Measurements from ENCODE around the gene HS6ST3.

HS6ST3 gene

DNA sequence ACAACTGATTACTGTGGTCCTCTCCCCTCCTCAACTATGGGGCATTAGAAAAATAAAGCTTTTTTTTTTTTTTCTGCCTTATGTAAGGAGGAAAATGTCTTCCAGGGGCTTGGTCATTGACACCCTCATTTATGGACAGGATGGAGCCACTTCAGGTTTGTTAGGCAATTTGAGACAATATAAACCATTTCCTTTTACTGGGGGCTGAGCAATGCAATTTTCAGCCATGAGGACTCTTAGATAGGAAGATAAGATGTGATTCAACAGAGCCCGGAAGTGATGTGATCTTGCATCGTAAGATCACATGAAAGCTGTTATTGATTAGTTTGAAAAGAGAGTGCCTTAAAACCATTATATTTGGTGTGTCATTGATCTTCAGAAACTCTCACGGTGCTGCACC lies 693.6 kb downstream of the HS6ST3 start:
- DNase-seq (ENCODE audit: low read depth) = no peak
- no peak overlapping the region for H3K4me3 ChIP-seq (ENCODE audit: control insufficient read depth, low read depth, low read length)
- TF ChIP-seq, protein P1, sequence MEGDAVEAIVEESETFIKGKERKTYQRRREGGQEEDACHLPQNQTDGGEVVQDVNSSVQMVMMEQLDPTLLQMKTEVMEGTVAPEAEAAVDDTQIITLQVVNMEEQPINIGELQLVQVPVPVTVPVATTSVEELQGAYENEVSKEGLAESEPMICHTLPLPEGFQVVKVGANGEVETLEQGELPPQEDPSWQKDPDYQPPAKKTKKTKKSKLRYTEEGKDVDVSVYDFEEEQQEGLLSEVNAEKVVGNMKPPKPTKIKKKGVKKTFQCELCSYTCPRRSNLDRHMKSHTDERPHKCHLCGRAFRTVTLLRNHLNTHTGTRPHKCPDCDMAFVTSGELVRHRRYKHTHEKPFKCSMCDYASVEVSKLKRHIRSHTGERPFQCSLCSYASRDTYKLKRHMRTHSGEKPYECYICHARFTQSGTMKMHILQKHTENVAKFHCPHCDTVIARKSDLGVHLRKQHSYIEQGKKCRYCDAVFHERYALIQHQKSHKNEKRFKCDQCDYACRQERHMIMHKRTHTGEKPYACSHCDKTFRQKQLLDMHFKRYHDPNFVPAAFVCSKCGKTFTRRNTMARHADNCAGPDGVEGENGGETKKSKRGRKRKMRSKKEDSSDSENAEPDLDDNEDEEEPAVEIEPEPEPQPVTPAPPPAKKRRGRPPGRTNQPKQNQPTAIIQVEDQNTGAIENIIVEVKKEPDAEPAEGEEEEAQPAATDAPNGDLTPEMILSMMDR (IDR thresholded peaks at IDR 0.05; ENCODE audit: control insufficient read depth, insufficient read depth, low read depth, low read length, missing control alignments) = no peak

DNA sequence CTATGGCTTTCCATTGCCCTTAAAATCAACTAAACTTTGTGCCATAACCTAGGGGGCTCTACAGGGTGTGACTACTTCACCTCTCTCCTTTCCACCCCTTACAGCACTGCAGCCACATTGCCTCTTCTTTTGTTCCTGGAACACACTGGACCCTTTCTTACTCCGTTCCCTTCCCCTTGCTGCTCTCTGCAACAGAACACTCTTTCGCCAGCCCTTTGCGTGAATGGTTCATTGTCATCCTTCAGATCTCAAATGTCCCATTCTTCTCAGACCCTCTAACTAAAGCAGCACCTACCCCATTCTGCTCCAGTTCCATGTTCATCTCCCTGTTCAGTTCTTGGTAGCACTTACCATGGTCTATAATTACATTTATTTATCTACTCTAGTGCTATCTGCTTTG lies 696.1 kb downstream of the HS6ST3 start:
- TF ChIP-seq, protein P1 (IDR thresholded peaks at IDR 0.05; ENCODE audit: control insufficient read depth, insufficient read depth, low read depth, low read length, missing control alignments) = no peak
- no peak overlapping the region for H3K4me3 ChIP-seq (ENCODE audit: control insufficient read depth, low read depth, low read length)

DNA sequence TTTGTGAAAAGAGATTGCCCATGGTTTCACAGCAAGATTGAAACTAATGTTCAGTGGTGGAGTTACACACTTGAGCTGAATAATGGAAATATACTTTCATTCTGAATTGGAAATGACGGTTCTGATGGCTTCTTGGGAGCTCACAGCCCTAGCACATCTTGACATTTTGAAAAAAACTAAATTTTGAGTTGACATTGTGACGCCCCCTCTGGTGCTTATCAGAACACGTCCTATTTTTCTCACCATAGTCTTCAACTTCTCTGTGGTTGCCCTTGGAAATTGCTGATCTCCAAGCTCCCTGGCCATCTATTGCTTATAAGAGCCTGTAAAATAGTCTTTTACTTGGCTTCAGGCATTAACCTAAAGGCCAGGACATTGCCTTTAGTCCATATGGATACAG lies 702.3 kb downstream of the HS6ST3 start:
- H3K4me3 ChIP-seq (ENCODE audit: control insufficient read depth, low read depth, low read length) = no peak overlapping the region
- TF ChIP-seq, protein P1 (IDR thresholded peaks at IDR 0.05; ENCODE audit: control insufficient read depth, insufficient read depth, low read depth, low read length, missing control alignments) = no peak
- no peak for DNase-seq (ENCODE audit: low read depth)

More for the DNA sequence above, 696.1 kb downstream of the HS6ST3 start:
- no peak for DNase-seq (ENCODE audit: low read depth)

DNA sequence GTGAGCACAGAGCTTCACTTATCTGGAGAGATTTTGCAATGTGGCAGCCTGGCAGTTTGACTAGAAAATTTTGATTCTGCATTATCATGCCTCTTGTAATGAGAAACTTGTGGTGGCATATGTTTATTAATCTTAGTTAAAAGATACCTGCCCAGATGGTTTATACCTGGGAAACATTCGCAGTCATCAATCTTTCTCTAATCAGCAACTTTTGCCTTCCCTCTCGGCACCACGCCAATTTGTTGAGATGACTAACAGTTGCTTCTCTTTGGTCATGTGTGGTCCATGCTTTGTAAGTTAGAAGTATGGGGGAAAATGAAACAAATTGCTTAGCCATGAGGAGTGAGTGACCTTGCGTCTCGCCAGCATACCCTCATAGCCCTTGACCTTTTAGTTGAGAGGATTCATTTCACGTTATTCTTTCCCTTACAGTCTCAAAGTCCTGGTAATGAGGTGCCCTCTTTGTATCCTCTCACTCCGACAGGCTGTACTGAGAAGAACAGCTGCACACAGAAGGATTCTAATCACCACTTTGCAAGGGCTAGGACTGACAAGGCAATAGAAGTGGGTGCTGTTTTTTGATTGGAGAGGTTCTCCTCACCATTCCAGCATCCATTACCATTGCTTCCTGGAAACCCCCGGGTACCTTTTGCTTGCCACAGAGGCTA lies 703.0 kb downstream of the HS6ST3 start:
- no peak overlapping the region for H3K4me3 ChIP-seq (ENCODE audit: control insufficient read depth, low read depth, low read length)
- TF ChIP-seq, protein P1 (IDR thresholded peaks at IDR 0.05; ENCODE audit: control insufficient read depth, insufficient read depth, low read depth, low read length, missing control alignments) = no peak
- DNase-seq (ENCODE audit: low read depth) = no peak

DNA sequence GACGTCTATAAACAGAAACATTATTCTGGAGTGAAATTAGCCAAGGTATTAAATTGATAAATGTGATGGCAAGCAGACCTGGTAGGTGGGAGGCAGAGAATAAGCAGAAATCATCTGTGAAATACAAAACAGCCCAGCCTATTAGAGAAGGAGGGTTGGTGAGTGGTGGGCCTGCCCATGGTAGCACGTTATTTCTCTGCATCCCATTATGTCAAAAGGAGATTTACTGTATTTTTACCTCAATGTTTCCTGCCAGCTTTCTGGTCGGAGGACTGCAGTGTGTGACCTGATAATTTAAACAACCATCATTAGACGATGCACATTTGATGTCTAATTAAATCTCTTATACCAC lies 703.5 kb downstream of the HS6ST3 start:
- no peak for DNase-seq (ENCODE audit: low read depth)
- TF ChIP-seq, protein P1 (IDR thresholded peaks at IDR 0.05; ENCODE audit: control insufficient read depth, insufficient read depth, low read depth, low read length, missing control alignments) = no peak
- no peak overlapping the region for H3K4me3 ChIP-seq (ENCODE audit: control insufficient read depth, low read depth, low read length)

DNA sequence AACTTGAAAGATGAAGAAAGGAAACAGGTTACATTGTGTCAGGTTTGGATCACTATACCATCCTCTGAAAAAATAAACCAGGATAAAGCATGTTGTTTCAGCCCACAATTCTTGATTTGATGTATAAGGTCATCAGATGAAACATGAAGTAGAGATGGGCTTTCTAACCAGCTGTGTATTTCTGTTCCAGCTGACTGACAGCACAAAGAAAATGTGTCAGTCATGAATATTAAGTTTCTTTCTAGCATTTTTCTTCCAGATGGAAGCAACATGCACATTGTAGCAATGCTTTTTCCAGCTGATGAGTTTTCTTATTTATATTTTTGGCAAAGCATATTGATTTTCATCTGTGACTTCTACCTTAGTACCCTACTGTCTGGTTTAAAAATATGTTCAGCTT lies 704.8 kb downstream of the HS6ST3 start:
- no peak overlapping the region for H3K4me3 ChIP-seq (ENCODE audit: control insufficient read depth, low read depth, low read length)
- DNase-seq (ENCODE audit: low read depth) = no peak
- TF ChIP-seq, protein P1 (IDR thresholded peaks at IDR 0.05; ENCODE audit: control insufficient read depth, insufficient read depth, low read depth, low read length, missing control alignments) = no peak
